ENCODE data around the gene AGFG2.

The AGFG2 gene

DNA sequence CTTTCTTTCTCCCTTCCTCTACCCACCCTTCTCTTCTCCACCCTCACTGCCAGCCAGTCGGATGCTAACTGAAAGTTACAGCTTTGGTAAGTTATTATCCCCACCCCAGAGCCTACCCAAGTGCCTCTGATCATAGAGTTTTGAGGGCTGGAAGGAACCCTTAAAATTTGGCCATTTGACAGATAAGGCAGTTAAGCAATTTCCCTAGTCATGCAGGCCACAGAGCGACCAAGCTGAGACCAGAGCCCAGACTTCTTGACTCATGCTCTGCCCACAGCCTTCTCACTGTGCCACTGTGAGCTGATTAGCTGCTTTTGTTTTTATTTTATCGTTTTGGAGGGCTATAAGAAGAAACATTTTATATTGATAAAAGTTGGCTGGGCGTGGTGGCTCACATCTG is 17.5 kb downstream of the AGFG2 start:
- Histone ChIP-seq H3K4me3 (ENCODE audit: low read depth, low read length) (no peak overlapping the region), H3K36me3 (replicated peaks) (peaks cover 8% of the 10 kb centered on the region), H3K27me3 (replicated peaks) (no peaks in the 10 kb centered on the region), H3K27ac (no peak overlapping the region)
- TF ChIP-seq, protein P1, sequence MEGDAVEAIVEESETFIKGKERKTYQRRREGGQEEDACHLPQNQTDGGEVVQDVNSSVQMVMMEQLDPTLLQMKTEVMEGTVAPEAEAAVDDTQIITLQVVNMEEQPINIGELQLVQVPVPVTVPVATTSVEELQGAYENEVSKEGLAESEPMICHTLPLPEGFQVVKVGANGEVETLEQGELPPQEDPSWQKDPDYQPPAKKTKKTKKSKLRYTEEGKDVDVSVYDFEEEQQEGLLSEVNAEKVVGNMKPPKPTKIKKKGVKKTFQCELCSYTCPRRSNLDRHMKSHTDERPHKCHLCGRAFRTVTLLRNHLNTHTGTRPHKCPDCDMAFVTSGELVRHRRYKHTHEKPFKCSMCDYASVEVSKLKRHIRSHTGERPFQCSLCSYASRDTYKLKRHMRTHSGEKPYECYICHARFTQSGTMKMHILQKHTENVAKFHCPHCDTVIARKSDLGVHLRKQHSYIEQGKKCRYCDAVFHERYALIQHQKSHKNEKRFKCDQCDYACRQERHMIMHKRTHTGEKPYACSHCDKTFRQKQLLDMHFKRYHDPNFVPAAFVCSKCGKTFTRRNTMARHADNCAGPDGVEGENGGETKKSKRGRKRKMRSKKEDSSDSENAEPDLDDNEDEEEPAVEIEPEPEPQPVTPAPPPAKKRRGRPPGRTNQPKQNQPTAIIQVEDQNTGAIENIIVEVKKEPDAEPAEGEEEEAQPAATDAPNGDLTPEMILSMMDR (IDR thresholded peaks at IDR 0.05; ENCODE audit: low read depth, low read length, missing control alignments): no peak
- in situ Hi-C loops (cut with HindIII; ENCODE audit: low pct_ligation_motif_present, low sequenced_read_pairs): no loop called here
- DNase-seq: no peak

DNA sequence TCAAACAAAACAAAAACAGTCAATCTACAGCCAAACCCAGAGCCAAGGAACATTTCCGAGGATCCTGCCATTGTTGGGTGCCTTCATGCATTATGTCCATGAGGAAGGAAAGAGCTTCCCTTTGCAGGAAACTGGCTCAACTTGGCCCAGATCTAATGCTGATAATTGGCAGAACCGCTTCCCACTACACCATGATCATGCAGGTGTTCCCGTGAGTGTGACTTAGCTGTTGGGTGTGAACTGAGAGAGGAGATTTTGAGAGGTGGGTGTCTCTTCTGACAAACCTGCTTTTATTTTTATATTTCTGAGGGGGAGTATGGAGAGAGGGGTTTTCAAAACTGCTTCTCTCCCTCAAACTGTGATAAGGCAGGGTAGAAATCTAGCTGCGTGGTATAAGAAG is 20.1 kb downstream of the AGFG2 start:
- no peak overlapping the region for H3K4me3 ChIP-seq (ENCODE audit: low read depth, low read length)
- TF ChIP-seq, protein P1 (IDR thresholded peaks at IDR 0.05; ENCODE audit: low read depth, low read length, missing control alignments): no peak
- no peak for DNase-seq
- H3K36me3 ChIP-seq (replicated peaks): peaks cover under 1% of the 10 kb centered on the region
- H3K27ac ChIP-seq: no peak overlapping the region
- in situ Hi-C loops (cut with HindIII; ENCODE audit: low pct_ligation_motif_present, low sequenced_read_pairs): no loop called here
- H3K27me3 ChIP-seq (replicated peaks): no peaks in the 10 kb centered on the region

DNA sequence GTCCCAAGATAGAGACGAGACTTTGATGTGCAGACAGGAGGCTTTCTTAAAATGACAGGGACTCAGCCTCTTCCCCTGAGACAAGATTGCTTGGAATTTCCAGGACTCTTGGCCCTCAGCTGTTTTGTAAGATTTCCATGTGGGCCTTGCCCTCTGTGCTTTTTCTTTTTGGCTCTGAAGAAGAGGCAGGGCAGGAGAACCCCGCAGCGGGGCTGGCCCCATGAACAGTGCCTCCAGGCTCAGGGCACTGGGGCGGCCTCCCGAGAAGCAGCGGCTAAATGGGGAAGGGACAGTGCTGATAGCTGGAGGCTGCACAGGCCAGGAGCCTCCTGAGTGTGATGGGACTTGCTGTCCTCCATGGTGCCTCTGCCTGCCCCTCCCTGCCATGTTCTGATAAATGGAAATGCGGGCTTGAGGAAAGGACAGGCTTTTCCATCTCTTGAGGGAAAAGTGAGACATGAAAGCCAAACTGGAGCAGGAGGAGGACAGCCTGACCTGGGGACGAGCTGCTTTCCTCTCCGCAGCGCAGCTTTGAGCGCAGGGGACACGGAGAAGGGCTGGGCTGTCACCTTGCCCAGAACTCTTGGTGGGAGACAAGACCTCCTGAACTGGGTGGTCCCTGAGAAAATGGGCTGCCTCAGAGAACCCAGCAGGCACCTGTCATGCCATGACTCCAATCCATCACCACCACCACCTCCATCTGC is 22.6 kb downstream of the AGFG2 start:
- Histone ChIP-seq H3K27me3 (replicated peaks) (no peaks in the 10 kb centered on the region), H3K36me3 (replicated peaks) (no peaks in the 10 kb centered on the region), H3K27ac (no peak overlapping the region), H3K4me3 (ENCODE audit: low read depth, low read length) (no peak overlapping the region)
- DNase-seq: no peak
- in situ Hi-C loops (cut with HindIII; ENCODE audit: low pct_ligation_motif_present, low sequenced_read_pairs): no loop called here
- TF ChIP-seq, protein P1 (IDR thresholded peaks at IDR 0.05; ENCODE audit: low read depth, low read length, missing control alignments): no peak

DNA sequence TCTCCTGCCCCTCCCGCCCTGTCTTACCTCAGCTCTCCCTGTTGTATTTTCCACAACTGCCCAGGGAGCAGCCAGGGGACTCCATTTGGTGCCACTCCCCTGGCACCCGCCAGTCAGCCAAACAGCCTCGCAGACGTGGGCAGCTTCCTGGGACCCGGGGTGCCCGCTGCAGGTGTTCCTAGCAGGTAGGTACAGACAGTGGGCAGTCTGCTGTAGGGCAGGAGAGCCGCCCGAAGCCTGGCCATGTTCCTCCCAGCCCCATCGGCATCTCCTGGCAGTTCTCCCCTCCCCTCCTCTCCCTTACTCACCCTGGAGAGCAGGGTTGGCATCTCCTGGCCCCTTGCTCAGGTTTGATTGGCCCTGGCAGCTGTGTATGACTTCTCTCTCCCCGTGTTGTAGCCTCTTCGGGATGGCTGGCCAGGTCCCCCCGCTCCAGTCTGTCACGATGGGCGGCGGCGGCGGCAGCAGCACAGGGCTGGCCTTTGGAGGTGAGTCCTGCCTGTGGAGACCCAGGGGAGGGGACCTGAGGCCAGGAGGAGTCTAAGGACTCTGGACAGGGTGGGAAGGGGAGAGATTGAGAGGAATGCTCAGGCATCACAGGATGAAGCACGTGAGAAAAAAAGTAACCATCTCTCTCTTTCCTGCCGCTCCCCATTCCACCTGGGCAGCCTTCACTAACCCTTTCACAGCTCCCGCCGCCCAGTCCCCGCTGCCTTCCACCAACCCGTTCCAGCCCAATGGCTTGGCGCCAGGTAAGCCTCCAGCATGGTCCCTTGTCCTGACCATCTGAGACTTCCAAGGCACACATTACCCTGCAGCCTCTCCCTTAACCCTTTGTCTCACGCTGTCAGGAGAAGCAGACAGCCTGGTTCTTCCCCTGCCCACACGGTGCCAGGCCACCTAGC is 23.4 kb downstream of the AGFG2 start:
- no peak for DNase-seq
- Histone ChIP-seq H3K27me3 (replicated peaks) (no peaks in the 10 kb centered on the region), H3K4me3 (ENCODE audit: low read depth, low read length) (no peak overlapping the region), H3K36me3 (replicated peaks) (no peaks in the 10 kb centered on the region), H3K27ac (no peak overlapping the region)
- in situ Hi-C loops (cut with HindIII; ENCODE audit: low pct_ligation_motif_present, low sequenced_read_pairs): no loop called here
- TF ChIP-seq, protein P1 (IDR thresholded peaks at IDR 0.05; ENCODE audit: low read depth, low read length, missing control alignments): no peak

DNA sequence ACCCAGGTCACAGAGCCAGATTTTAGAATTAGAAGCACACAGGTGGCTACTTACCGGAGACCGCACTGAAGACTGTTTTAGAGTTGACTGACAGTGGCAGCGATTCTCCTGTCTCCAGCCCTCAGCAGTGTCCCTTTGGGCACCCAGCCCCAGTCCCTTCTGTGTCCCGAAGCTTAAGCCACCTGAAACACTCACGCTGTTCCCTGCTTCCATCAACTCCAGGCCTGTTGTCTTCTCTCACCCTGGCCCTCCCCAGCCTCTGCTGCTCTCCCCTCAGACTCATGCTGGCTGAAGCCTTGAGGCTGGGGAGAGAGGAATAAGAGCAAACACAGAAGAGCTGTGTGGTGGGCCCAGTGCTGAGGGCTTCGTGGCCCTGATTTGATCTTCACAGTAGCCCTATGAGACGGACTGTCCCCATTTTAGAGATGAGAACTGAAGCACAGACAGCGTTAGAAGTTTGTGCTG is 24.1 kb downstream of the AGFG2 start:
- Histone ChIP-seq H3K27me3 (replicated peaks) (no peaks in the 10 kb centered on the region), H3K27ac (no peak overlapping the region), H3K4me3 (ENCODE audit: low read depth, low read length) (no peak overlapping the region), H3K36me3 (replicated peaks) (no peaks in the 10 kb centered on the region)
- TF ChIP-seq, protein P1 (IDR thresholded peaks at IDR 0.05; ENCODE audit: low read depth, low read length, missing control alignments): no peak
- in situ Hi-C loops (cut with HindIII; ENCODE audit: low pct_ligation_motif_present, low sequenced_read_pairs): no loop called here
- no peak for DNase-seq

Measured in brain microvascular endothelial cell (primary cell).